SJCRH30 (cell line): ENCODE results near the gene RASGRP4. TPM values are rescaled to one million over a fixed set of nuclear protein-coding genes. Genes with fewer than 3 reads are reported as not detected.

Source experiments
- DNase-seq, 2 experiments: peaks; one replicate each; pipeline ENCODE4 v3.0.0-alpha.2; 2015 to 2020
- H3K27ac ChIP-seq: fragments of 250-450 bp; sonication (Bioruptor Pico); 2 replicates; pipeline ENCODE4 v1.5.1; 2020; ENCODE audit warnings: mild to moderate bottlenecking, moderate library complexity
- H3K27me3 ChIP-seq: fragments of 250-450 bp; sonication (Bioruptor Pico); 2 replicates; pipeline ENCODE4 v1.5.1; 2020; ENCODE audit warnings: mild to moderate bottlenecking, moderate library complexity
- H3K36me3 ChIP-seq: fragments of 250-450 bp; sonication (Bioruptor Pico); 2 replicates; pipeline ENCODE4 v1.5.1; 2020; ENCODE audit warnings: mild to moderate bottlenecking, moderate library complexity
- H3K4me1 ChIP-seq: fragments of 250-450 bp; sonication (Bioruptor Pico); 2 replicates; pipeline ENCODE4 v1.5.1; 2020; ENCODE audit warnings: mild to moderate bottlenecking, moderate library complexity
- H3K4me3 ChIP-seq: fragments of 250-450 bp; sonication (Bioruptor Pico); 2 replicates; pipeline ENCODE4 v1.5.1; 2020; ENCODE audit warnings: mild to moderate bottlenecking, moderate library complexity
- H3K9me3 ChIP-seq: fragments of 250-450 bp; sonication (Bioruptor Pico); replicated peaks from 2 replicates; pipeline ENCODE4 v1.5.1; 2020; ENCODE audit warnings: mild to moderate bottlenecking, moderate library complexity
- total RNA-seq: library from RNA; depleted of rRNA; stranded (reverse); fragments of >200 nt; shearing (Covaris generic); gene quantifications from 2 replicates; pipeline ENCODE4 v1.2.3, GENCODE V29; 2014

The RASGRP4 gene
- total RNA-seq, 1 experiment from 2014 or later, result 0.73 TPM

- H3K27ac ChIP-seq, result no peak overlapping the region
- no peaks in the 10 kb centered on the region; the same call in 1 of the 2 replicates for H3K36me3 ChIP-seq
- H3K4me1 ChIP-seq, result no peaks in the 10 kb centered on the region
- no peaks in the 10 kb centered on the region for H3K9me3 ChIP-seq
- DNase-seq, result no peak
- no peak overlapping the region for H3K4me3 ChIP-seq
- H3K27me3 ChIP-seq, result no peaks in the 10 kb centered on the region
Observed at GRCh38 chr19:38394488-38394887, 31.5 kb downstream of the RASGRP4 start.

- Histone ChIP-seq H3K4me3 (no peak overlapping the region), H3K27me3 (no peaks in the 10 kb centered on the region), H3K36me3 (no peaks in the 10 kb centered on the region; the same call in 1 of the 2 replicates), H3K9me3 (no peaks in the 10 kb centered on the region), H3K4me1 (no peaks in the 10 kb centered on the region), H3K27ac (no peak overlapping the region)
- DNase-seq, result no peak
Observed at GRCh38 chr19:38392707-38393308, 33.2 kb downstream of the RASGRP4 start.

- no peaks in the 10 kb centered on the region for H3K9me3 ChIP-seq
- no peaks in the 10 kb centered on the region for H3K4me1 ChIP-seq
- no peak for DNase-seq
- no peak overlapping the region for H3K4me3 ChIP-seq
- H3K36me3 ChIP-seq, result no peaks in the 10 kb centered on the region; the same call in 1 of the 2 replicates
- no peak overlapping the region for H3K27ac ChIP-seq
- no peaks in the 10 kb centered on the region for H3K27me3 ChIP-seq
Observed at GRCh38 chr19:38391911-38392464, 34.0 kb downstream of the RASGRP4 start.

GRCh38 chr19:38389957-38390924 lies 35.8 kb downstream of the RASGRP4 start:
- Histone ChIP-seq H3K36me3 (peaks cover 4% of the 10 kb centered on the region), H3K27me3 (no peaks in the 10 kb centered on the region), H3K4me1 (no peaks in the 10 kb centered on the region), H3K9me3 (no peaks in the 10 kb centered on the region), H3K27ac (no peak overlapping the region), H3K4me3 (no peak overlapping the region)
- DNase-seq, result no peak

- Histone ChIP-seq H3K4me3 (peak overlapping the region; percentile 62), H3K9me3 (no peaks in the 10 kb centered on the region), H3K27ac (peak overlapping the region; percentile 30; the same call in 1 of the 2 replicates), H3K27me3 (no peaks in the 10 kb centered on the region), H3K36me3 (peaks cover 14% of the 10 kb centered on the region), H3K4me1 (no peaks in the 10 kb centered on the region)
- peak; percentile 53 to 66 for DNase-seq
Observed at GRCh38 chr19:38389101-38389925, 36.7 kb downstream of the RASGRP4 start.

- H3K4me3 ChIP-seq, result peak within 1 kb of the TSS; percentile 62
- H3K27ac ChIP-seq, result peak within 1 kb of the TSS; percentile 30; the same call in 1 of the 2 replicates
- no peaks in the 10 kb centered on the region for H3K27me3 ChIP-seq
- DNase-seq, result no peak
- peaks cover 20% of the 10 kb centered on the region for H3K36me3 ChIP-seq
- H3K9me3 ChIP-seq, result no peaks in the 10 kb centered on the region
- no peaks in the 10 kb centered on the region for H3K4me1 ChIP-seq
Observed at GRCh38 chr19:38388349-38389100, 37.5 kb downstream of the RASGRP4 start, which contains the start of gene SPRED3. TSS of gene SPRED3 (plus strand) at chr19:38388697. CDS start at chr19:38390303, 1,606 bp downstream.

GRCh38 chr19:38387550-38388348 lies 38.3 kb downstream of the RASGRP4 start, which contains the start of gene GGN:
TSS of gene GGN (minus strand) at chr19:38388034. CDS start at chr19:38387261, 773 bp downstream.
- peak; percentile 97 to 98 for DNase-seq
- Histone ChIP-seq H3K4me1 (no peaks in the 10 kb centered on the region), H3K36me3 (peaks cover 28% of the 10 kb centered on the region), H3K9me3 (no peaks in the 10 kb centered on the region), H3K27me3 (no peaks in the 10 kb centered on the region), H3K4me3 (peak within 1 kb of the TSS; percentile 62), H3K27ac (peak within 1 kb of the TSS; percentile 30; the same call in 1 of the 2 replicates)

GRCh38 chr19:38386971-38387549 lies 39.0 kb downstream of the RASGRP4 start:
- H3K4me3 ChIP-seq, result peak overlapping the region; percentile 62
- H3K27ac ChIP-seq, result no peak overlapping the region
- H3K27me3 ChIP-seq, result no peaks in the 10 kb centered on the region

GRCh38 chr19:38386300-38386970 lies 39.6 kb downstream of the RASGRP4 start:
- Histone ChIP-seq H3K27ac (no peak overlapping the region), H3K4me3 (no peak overlapping the region), H3K27me3 (no peaks in the 10 kb centered on the region), H3K4me1 (no peaks in the 10 kb centered on the region), H3K36me3 (peaks cover 39% of the 10 kb centered on the region), H3K9me3 (no peaks in the 10 kb centered on the region)
- DNase-seq, result no peak

More at GRCh38 chr19:38386971-38387549, 39.0 kb downstream of the RASGRP4 start:
- no peak for DNase-seq
- Histone ChIP-seq H3K36me3 (peaks cover 33% of the 10 kb centered on the region), H3K4me1 (no peaks in the 10 kb centered on the region), H3K9me3 (no peaks in the 10 kb centered on the region)

GRCh38 chr19:38385804-38386257 lies 40.2 kb downstream of the RASGRP4 start:
- Histone ChIP-seq H3K27me3 (no peaks in the 10 kb centered on the region), H3K9me3 (no peaks in the 10 kb centered on the region)
- DNase-seq, result no peak

GRCh38 chr19:38385057-38385803 lies 40.8 kb downstream of the RASGRP4 start:
- Histone ChIP-seq H3K9me3 (no peaks in the 10 kb centered on the region), H3K27ac (no peak overlapping the region), H3K27me3 (no peaks in the 10 kb centered on the region), H3K4me1 (no peaks in the 10 kb centered on the region), H3K36me3 (peaks cover 50% of the 10 kb centered on the region), H3K4me3 (no peak overlapping the region)
- DNase-seq, result no peak

More at GRCh38 chr19:38385804-38386257, 40.2 kb downstream of the RASGRP4 start:
- H3K27ac ChIP-seq, result no peak overlapping the region
- peaks cover 45% of the 10 kb centered on the region for H3K36me3 ChIP-seq
- no peak overlapping the region for H3K4me3 ChIP-seq
- H3K4me1 ChIP-seq, result no peaks in the 10 kb centered on the region
